ENCODE results near the gene UBR3.
A peak's percentile ranks its signal among the peaks of the same experiment; 100 is the strongest.
"Not testable (repeated sequence)": the region's sequence is repeated elsewhere in the genome, so short reads cannot be mapped to it uniquely, and the experiment has no call there.

UBR3 gene

DNA sequence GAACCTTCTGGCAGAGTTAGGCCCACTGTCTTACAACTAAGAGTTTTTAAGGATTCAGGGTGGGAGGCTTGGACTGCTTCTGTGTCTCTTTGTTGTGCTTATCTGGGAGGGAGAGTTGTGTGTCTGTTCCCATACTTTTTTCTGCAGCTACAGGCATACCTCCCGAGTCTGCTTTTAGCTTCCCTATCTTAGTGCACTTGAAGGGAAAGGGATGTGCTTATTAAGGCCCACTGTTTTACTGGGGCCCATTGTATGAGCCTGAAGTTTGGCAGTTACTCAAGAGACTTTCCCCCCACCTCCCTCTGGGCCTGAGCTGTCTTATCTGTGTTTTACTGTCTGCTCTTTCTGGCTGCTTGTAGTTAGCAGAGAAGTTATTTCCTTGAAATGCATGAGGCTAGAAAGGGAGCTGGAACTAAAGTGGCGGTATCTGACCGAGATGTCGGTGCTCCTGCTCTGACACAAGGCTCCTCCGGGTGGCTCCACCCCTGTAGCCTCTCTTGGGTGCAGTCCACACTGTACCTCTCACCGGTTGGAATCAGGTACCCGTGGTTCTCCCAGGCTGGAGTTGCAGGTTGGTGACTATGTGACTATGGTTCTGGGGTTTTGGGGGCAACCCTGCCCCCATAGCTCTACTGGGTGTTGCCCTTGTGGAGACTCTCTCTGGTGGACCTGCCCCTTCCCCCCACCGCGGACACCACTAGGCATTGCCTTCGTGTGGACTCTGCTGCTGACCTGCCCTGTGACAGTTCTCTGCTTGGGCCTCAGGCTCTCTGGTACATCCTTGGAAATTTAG lies 12.9 kb downstream of the UBR3 start:
- Histone ChIP-seq H3K4me1 (ENCODE audit: insufficient read depth, low read length, poor library complexity, severe bottlenecking) (peaks cover 12% of the 10 kb centered on the region), H3K79me2 (ENCODE audit: insufficient read depth, low read length) (peaks cover 60% of the 10 kb centered on the region), H3K27me3 (ENCODE audit: insufficient read depth, low read length, poor library complexity, severe bottlenecking) (no peaks in the 10 kb centered on the region), H3K4me3 (ENCODE audit: low read length, poor library complexity, severe bottlenecking) (no peak overlapping the region), H3K4me2 (ENCODE audit: low read depth, low read length, poor library complexity, severe bottlenecking) (no peak overlapping the region), H3K9me2 (replicated peaks; ENCODE audit: low read depth, low read length) (no peaks in the 10 kb centered on the region), H2AFZ (ENCODE audit: low read length) (no peak overlapping the region), H3K9ac (ENCODE audit: low read depth, low read length, poor library complexity, severe bottlenecking) (no peak overlapping the region), H3K36me3 (ENCODE audit: insufficient read depth, low read length) (peaks cover 8% of the 10 kb centered on the region; the same call in 1 of the 2 replicates), H3K9me3 (ENCODE audit: insufficient read depth, low read depth, low read length) (no peaks in the 10 kb centered on the region), H3F3A (ENCODE audit: low read depth) (0 out of 2 replicates have a peak, but pooled peaks cover 3% of the 10 kb centered on the region), H4K20me1 (ENCODE audit: insufficient read depth, low read length, poor library complexity, severe bottlenecking) (peaks cover 12% of the 10 kb centered on the region)
- TF ChIP-seq CTCF (conservative IDR thresholded peaks at IDR 0.05; ENCODE audit: low read length) (peak; percentile 21; the same call in 1 of the 2 replicates), EZH2phosphoT487 (IDR thresholded peaks at IDR 0.05; ENCODE audit: borderline replicate concordance) (no peak)

- Histone ChIP-seq H4K20me1 (ENCODE audit: insufficient read depth, low read length, poor library complexity, severe bottlenecking) (peaks cover 12% of the 10 kb centered on the region), H3K4me3 (ENCODE audit: low read length, poor library complexity, severe bottlenecking) (no peak overlapping the region), H3F3A (ENCODE audit: low read depth) (0 out of 2 replicates have a peak, but pooled peaks cover 3% of the 10 kb centered on the region), H2AFZ (ENCODE audit: low read length) (no peak overlapping the region), H3K4me2 (ENCODE audit: low read depth, low read length, poor library complexity, severe bottlenecking) (no peak overlapping the region), H3K9ac (ENCODE audit: low read depth, low read length, poor library complexity, severe bottlenecking) (no peak overlapping the region), H3K4me1 (ENCODE audit: insufficient read depth, low read length, poor library complexity, severe bottlenecking) (peaks cover 12% of the 10 kb centered on the region), H3K27me3 (ENCODE audit: insufficient read depth, low read length, poor library complexity, severe bottlenecking) (no peaks in the 10 kb centered on the region), H3K36me3 (ENCODE audit: insufficient read depth, low read length) (peaks cover 8% of the 10 kb centered on the region; the same call in 1 of the 2 replicates), H3K9me3 (ENCODE audit: insufficient read depth, low read depth, low read length) (no peaks in the 10 kb centered on the region), H3K9me2 (replicated peaks; ENCODE audit: low read depth, low read length) (no peaks in the 10 kb centered on the region), H3K79me2 (ENCODE audit: insufficient read depth, low read length) (peaks cover 57% of the 10 kb centered on the region)
- TF ChIP-seq EZH2phosphoT487 (IDR thresholded peaks at IDR 0.05; ENCODE audit: borderline replicate concordance) (no peak), CTCF (conservative IDR thresholded peaks at IDR 0.05; ENCODE audit: low read length) (no peak)
These were observed 13.5 kb downstream of the UBR3 start for GRCh38 chr2:169840747-169841142.

DNA sequence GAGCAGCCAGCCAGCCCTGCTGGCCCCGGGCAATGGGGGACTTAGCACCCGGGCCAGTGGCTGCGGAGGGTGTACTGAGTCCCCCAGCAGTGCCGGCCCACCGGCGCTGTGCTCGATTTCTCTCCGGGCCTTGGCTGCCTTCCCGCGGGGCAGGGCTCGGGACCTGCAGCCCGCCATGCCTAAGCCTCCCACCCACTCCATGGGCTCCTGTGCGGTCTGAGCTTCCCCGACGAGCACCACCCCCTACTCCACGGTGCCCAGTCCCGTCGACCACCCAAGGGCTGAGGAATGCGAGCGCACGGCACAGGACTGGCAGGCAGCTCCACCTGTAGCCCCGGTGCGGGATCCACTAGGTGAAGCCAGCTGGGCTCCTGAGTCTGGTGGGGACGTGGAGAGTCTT lies 14.4 kb downstream of the UBR3 start:
- not testable (repeated sequence) for H2AFZ ChIP-seq (ENCODE audit: low read length); H3K4me2 ChIP-seq (ENCODE audit: low read depth, low read length, poor library complexity, severe bottlenecking); H3K9ac ChIP-seq (ENCODE audit: low read depth, low read length, poor library complexity, severe bottlenecking); H4K20me1 ChIP-seq (ENCODE audit: insufficient read depth, low read length, poor library complexity, severe bottlenecking); H3K4me3 ChIP-seq (ENCODE audit: low read length, poor library complexity, severe bottlenecking); H3F3A ChIP-seq (ENCODE audit: low read depth); H3K27me3 ChIP-seq (ENCODE audit: insufficient read depth, low read length, poor library complexity, severe bottlenecking); H3K9me2 ChIP-seq (replicated peaks; ENCODE audit: low read depth, low read length); H3K36me3 ChIP-seq (ENCODE audit: insufficient read depth, low read length); H3K9me3 ChIP-seq (ENCODE audit: insufficient read depth, low read depth, low read length)
- peaks cover 59% of the 10 kb centered on the region for H3K79me2 ChIP-seq (ENCODE audit: insufficient read depth, low read length)
- H3K4me1 ChIP-seq (ENCODE audit: insufficient read depth, low read length, poor library complexity, severe bottlenecking) = peaks cover 12% of the 10 kb centered on the region

GRCh38 chr2:169845016-169845415 lies 17.8 kb downstream of the UBR3 start:
- Histone ChIP-seq H3K4me1 (ENCODE audit: insufficient read depth, low read length, poor library complexity, severe bottlenecking) (peaks cover 15% of the 10 kb centered on the region), H2AFZ (ENCODE audit: low read length) (no peak overlapping the region), H4K20me1 (ENCODE audit: insufficient read depth, low read length, poor library complexity, severe bottlenecking) (no peaks in the 10 kb centered on the region), H3K9ac (ENCODE audit: low read depth, low read length, poor library complexity, severe bottlenecking) (no peak overlapping the region), H3F3A (ENCODE audit: low read depth) (no peaks in the 10 kb centered on the region), H3K27me3 (ENCODE audit: insufficient read depth, low read length, poor library complexity, severe bottlenecking) (no peaks in the 10 kb centered on the region), H3K79me2 (ENCODE audit: insufficient read depth, low read length) (peaks cover 40% of the 10 kb centered on the region), H3K4me2 (ENCODE audit: low read depth, low read length, poor library complexity, severe bottlenecking) (no peak overlapping the region), H3K9me2 (replicated peaks; ENCODE audit: low read depth, low read length) (no peaks in the 10 kb centered on the region), H3K36me3 (ENCODE audit: insufficient read depth, low read length) (peaks cover 8% of the 10 kb centered on the region; the same call in 1 of the 2 replicates), H3K4me3 (ENCODE audit: low read length, poor library complexity, severe bottlenecking) (no peak overlapping the region), H3K9me3 (ENCODE audit: insufficient read depth, low read depth, low read length) (no peaks in the 10 kb centered on the region)
- TF ChIP-seq EZH2phosphoT487 (IDR thresholded peaks at IDR 0.05; ENCODE audit: borderline replicate concordance) (no peak), CTCF (conservative IDR thresholded peaks at IDR 0.05; ENCODE audit: low read length) (no peak)

DNA sequence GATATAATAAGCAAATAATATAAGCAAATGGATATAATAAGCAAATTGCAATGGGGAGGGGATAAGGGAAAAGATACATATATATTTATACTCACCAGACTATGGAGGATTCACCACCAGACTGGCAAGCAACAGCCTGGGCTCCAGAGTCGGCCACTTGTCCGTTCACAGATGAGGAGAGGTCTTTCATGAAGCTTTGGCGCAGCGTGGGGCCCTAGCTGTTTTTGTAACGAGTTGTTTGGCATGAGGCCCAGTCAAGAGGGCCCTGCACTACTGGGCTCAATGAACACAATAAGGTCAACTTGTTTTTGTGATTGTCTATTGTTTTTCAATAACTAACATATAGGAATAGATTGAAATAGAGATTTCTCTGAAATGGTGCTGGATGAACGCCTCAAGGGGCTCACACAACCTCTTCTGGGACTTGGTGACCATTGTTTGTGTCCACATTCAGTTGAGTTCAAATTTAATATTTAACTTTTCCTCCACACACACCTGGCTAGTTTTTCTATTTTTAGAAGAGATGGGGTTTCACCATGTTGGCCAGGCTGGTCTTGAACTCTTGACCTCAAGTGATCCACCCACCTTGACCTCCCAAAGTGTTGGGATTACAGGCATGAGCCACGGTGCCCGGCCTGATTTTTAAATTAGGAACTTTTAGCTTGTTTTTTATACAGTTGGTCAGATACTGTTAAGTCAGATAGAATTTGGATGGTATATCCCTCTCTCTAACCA lies 21.9 kb downstream of the UBR3 start:
- not testable (repeated sequence) for H3K27me3 ChIP-seq (ENCODE audit: insufficient read depth, low read length, poor library complexity, severe bottlenecking); H3K9ac ChIP-seq (ENCODE audit: low read depth, low read length, poor library complexity, severe bottlenecking); H3K9me3 ChIP-seq (ENCODE audit: insufficient read depth, low read depth, low read length); H3F3A ChIP-seq (ENCODE audit: low read depth); H3K36me3 ChIP-seq (ENCODE audit: insufficient read depth, low read length); H4K20me1 ChIP-seq (ENCODE audit: insufficient read depth, low read length, poor library complexity, severe bottlenecking); H3K9me2 ChIP-seq (replicated peaks; ENCODE audit: low read depth, low read length); H2AFZ ChIP-seq (ENCODE audit: low read length)
- H3K79me2 ChIP-seq (ENCODE audit: insufficient read depth, low read length) = peaks cover 49% of the 10 kb centered on the region
- peak overlapping the region; percentile 1 for H3K4me3 ChIP-seq (ENCODE audit: low read length, poor library complexity, severe bottlenecking)
- peak overlapping the region; percentile 40 for H3K4me2 ChIP-seq (ENCODE audit: low read depth, low read length, poor library complexity, severe bottlenecking)
- H3K4me1 ChIP-seq (ENCODE audit: insufficient read depth, low read length, poor library complexity, severe bottlenecking) = peaks cover 16% of the 10 kb centered on the region

All from Loucy (cell line).